Fibroblast of lung (primary cell): ENCODE data around the gene KIF5A. TPM values are rescaled to one million over a fixed set of nuclear protein-coding genes. Genes with fewer than 3 reads are reported as not detected.

Experiments used
- DNase-seq, 2 donors: peaks; one replicate each; pipeline versions ENCODE4 v3.0.0 to v3.0.0-alpha.2; 2010; ENCODE audit warnings: low read depth in 2 of 2
- H2AFZ ChIP-seq: 2 replicates; pipeline ENCODE4 v1.5.1; 2012; ENCODE audit warnings: low read length, control low read depth, inconsistent platforms
- H3K27ac ChIP-seq: 2 replicates; pipeline ENCODE4 v1.5.1; 2011; ENCODE audit warnings: low read length, control low read depth; ENCODE audit not compliant: insufficient read depth
- H3K27me3 ChIP-seq: 2 replicates; pipeline ENCODE4 v1.5.1; 2011; ENCODE audit warnings: mild to moderate bottlenecking, low read length; ENCODE audit not compliant: control insufficient read depth, insufficient read depth
- H3K36me3 ChIP-seq: 2 replicates; pipeline ENCODE4 v1.5.1; 2011; ENCODE audit warnings: low read length; ENCODE audit not compliant: control insufficient read depth, insufficient read depth
- H3K4me1 ChIP-seq: 2 replicates; pipeline ENCODE4 v1.5.1; 2011; ENCODE audit warnings: low read length; ENCODE audit not compliant: control insufficient read depth, insufficient read depth; ENCODE audit errors: extremely low read depth
- H3K4me2 ChIP-seq: 2 replicates; pipeline ENCODE4 v1.5.1; 2011; ENCODE audit warnings: low read length, control low read depth; ENCODE audit not compliant: insufficient read depth; ENCODE audit errors: extremely low read depth
- H3K4me3 ChIP-seq, 4 experiments: fragments of 200-600 bp in 1 of 4; sonication (generic) in 1 of 4; replicated peaks in 1 of 4; 2 replicates each; pipeline ENCODE4 v1.5.1; 2011 to 2016; ENCODE audit warnings: low read length in 4 of 4, low read depth in 3 of 4, mild to moderate bottlenecking in 3 of 4, control low read depth in 2 of 4, inconsistent platforms in 1 of 4, mixed read lengths in 1 of 4; ENCODE audit not compliant: insufficient read depth in 1 of 4; ENCODE audit errors: control extremely low read depth in 1 of 4
- H3K79me2 ChIP-seq: 2 replicates; pipeline ENCODE4 v1.5.1; 2012; ENCODE audit warnings: mild to moderate bottlenecking, low read length, inconsistent platforms; ENCODE audit not compliant: control insufficient read depth, insufficient read depth
- H3K9ac ChIP-seq: 2 replicates; pipeline ENCODE4 v1.5.1; 2011; ENCODE audit warnings: mild to moderate bottlenecking, low read length, control low read depth; ENCODE audit not compliant: insufficient read depth
- H3K9me3 ChIP-seq: 2 replicates; pipeline ENCODE4 v1.5.1; 2012; ENCODE audit warnings: low read depth, low read length; ENCODE audit not compliant: control insufficient read depth, insufficient read depth
- H4K20me1 ChIP-seq: 2 replicates; pipeline ENCODE4 v1.5.1; 2011; ENCODE audit warnings: low read length; ENCODE audit not compliant: control insufficient read depth, insufficient read depth; ENCODE audit errors: extremely low read depth
- EZH2 ChIP-seq: IDR thresholded peaks from 2 replicates; pipeline ENCODE4 v1.5.1; 2012; ENCODE audit warnings: low read length, control low read depth, mild to moderate bottlenecking; ENCODE audit errors: missing control alignments
- polyA plus RNA-seq, 2 donors: library from polyadenylated mRNA; depleted of rRNA in 1 of 2; stranded (reverse) in 1 of 2; unstranded in 1 of 2; fragments of >200 nt; gene quantifications; 2 replicates each; pipeline ENCODE4 v1.2.1, GENCODE V29; 2011 to 2012; ENCODE audit warnings: missing spikeins in 1 of 2
- total RNA-seq: library from RNA; depleted of rRNA; stranded (reverse); fragments of >200 nt; gene quantifications from 2 replicates; pipeline ENCODE4 v1.2.1, GENCODE V29; 2014
- TF ChIP-seq, protein P1 (sequence below), 2 donors: IDR thresholded peaks in 1 of 2; conservative IDR thresholded peaks in 1 of 2; 1 replicate in 1 of 2; 2 replicates in 1 of 2; pipeline ENCODE4 v1.5.1; 2011 to 2012; ENCODE audit warnings: low read length in 2 of 2, control low read depth in 1 of 2, inconsistent platforms in 1 of 2, low read depth in 1 of 2, mild to moderate bottlenecking in 1 of 2

Gene KIF5A
- total and polyA plus RNA-seq, 2 donors (not counting 1 experiment from before 2014, with no cell fraction given) = 0.53 to 1.3 TPM

DNA sequence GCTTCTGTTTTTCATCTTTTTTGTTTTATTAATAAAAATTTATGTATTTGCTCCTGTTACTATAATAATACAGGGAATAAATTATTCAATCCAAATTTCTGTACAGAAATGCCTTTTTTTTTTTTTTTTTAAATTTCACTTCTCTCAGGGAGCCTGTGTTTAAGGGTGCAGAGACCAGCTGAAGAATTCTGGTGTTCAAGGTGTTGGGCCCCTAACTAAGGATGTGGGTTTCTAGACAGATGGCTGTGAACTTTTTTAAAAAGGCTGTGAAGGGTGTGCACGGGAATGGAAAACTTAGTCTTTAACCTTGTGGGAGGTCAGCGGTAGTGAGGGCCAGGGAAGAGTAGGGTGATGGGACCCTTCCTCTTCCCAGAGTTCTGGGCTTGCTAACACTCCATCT lies 53.5 kb downstream of the KIF5A start:
- H3K9ac ChIP-seq = no peak overlapping the region
- H3K4me3 ChIP-seq = no peak overlapping the region
- no peaks in the 10 kb centered on the region for H3K27me3 ChIP-seq
- no peaks in the 10 kb centered on the region for H3K79me2 ChIP-seq
- H3K4me2 ChIP-seq = no peak overlapping the region
- DNase-seq = no peak
- H3K36me3 ChIP-seq = no peaks in the 10 kb centered on the region
- no peak overlapping the region for H2AFZ ChIP-seq
- no peak for TF ChIP-seq EZH2
- peaks cover 5% of the 10 kb centered on the region for H3K4me1 ChIP-seq
- H3K9me3 ChIP-seq = no peaks in the 10 kb centered on the region
- H3K27ac ChIP-seq = no peak overlapping the region
- no peaks in the 10 kb centered on the region for H4K20me1 ChIP-seq

DNA sequence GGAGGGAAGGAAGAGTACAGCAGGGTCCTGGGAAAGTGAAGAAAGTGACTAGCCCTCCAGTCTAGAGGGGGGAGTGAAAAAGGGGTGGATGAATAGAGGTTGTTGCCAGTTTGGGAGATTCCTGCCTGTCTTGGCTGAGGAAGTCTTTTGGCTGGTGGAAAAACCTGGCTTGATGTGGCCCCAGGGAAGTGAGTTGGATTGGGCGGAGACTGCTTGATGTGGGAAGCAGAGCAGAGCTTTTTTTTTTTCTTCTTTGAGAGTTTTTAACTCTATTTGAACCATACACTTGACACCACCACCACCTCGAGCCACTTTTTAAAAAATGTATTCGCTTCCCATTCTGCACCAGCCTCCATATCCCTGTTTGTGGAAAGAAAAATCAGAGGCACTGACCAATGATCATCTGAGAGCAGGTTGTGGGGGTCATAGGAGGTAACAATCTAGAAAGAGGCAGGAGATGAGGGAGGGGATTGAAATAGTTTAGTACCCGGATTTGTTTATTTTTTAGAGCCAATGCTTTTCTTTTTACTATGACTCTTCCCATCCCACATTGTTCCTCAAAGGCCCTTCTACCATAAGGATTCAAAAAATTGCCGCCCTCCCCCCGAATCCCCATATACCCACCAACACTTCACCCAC lies 54.1 kb downstream of the KIF5A start:
- H3K4me3 ChIP-seq = peak overlapping the region; percentile 37 to 79 (median 60)
- no peaks in the 10 kb centered on the region for H3K79me2 ChIP-seq
- DNase-seq = peak; percentile 63 to 78
- peaks cover 5% of the 10 kb centered on the region for H3K4me1 ChIP-seq
- TF ChIP-seq, protein P1, sequence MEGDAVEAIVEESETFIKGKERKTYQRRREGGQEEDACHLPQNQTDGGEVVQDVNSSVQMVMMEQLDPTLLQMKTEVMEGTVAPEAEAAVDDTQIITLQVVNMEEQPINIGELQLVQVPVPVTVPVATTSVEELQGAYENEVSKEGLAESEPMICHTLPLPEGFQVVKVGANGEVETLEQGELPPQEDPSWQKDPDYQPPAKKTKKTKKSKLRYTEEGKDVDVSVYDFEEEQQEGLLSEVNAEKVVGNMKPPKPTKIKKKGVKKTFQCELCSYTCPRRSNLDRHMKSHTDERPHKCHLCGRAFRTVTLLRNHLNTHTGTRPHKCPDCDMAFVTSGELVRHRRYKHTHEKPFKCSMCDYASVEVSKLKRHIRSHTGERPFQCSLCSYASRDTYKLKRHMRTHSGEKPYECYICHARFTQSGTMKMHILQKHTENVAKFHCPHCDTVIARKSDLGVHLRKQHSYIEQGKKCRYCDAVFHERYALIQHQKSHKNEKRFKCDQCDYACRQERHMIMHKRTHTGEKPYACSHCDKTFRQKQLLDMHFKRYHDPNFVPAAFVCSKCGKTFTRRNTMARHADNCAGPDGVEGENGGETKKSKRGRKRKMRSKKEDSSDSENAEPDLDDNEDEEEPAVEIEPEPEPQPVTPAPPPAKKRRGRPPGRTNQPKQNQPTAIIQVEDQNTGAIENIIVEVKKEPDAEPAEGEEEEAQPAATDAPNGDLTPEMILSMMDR (conservative IDR thresholded peaks at IDR 0.05 in 1 of 2, IDR thresholded peaks at IDR 0.05 in 1 of 2; ENCODE audit: low read depth in 1 of 2, low read length in 2 of 2) = no peak
- TF ChIP-seq EZH2 = no peak
- no peaks in the 10 kb centered on the region for H3K9me3 ChIP-seq
- H3K27me3 ChIP-seq = no peaks in the 10 kb centered on the region
- no peak overlapping the region for H3K9ac ChIP-seq
- H2AFZ ChIP-seq = peak overlapping the region; percentile 85
- no peaks in the 10 kb centered on the region for H4K20me1 ChIP-seq
- H3K4me2 ChIP-seq = peak overlapping the region; percentile 61
- peaks cover 2% of the 10 kb centered on the region for H3K36me3 ChIP-seq
- H3K27ac ChIP-seq = no peak overlapping the region

DNA sequence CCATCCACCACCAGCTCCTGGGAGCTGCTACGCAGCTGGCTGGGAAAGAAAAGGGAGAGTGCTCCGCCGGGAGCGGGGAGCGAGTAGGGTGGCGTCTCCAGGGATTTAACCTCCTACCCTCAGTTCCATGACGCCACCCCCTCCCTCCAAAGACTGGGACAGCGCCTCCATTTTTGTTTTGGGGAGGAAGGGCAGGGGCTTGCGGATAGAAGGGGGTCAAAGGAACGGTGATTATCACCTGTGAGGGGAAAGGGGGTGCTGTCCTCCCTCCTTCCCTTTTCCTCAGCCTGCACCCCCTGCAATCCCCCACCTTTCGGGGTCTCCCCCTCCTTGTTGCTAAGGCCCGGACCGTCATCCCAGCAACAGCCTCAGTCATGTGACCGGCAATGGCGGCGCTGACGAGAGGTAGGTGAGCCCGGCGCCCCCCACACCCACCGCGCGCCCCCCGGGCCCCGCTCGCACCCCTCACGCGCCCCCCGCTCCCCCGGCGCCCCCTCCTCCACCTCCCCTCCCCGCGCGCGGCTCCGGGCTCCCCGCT lies 54.7 kb downstream of the KIF5A start, which contains the start of gene DTX3:
Gene DTX3, plus strand, starts transcription at position 371 of the 538 bp plus-strand sequence. CDS start 1,694 bp downstream, outside the sequence.
- H3K27me3 ChIP-seq = no peaks in the 10 kb centered on the region
- TF ChIP-seq, protein P1 (conservative IDR thresholded peaks at IDR 0.05 in 1 of 2, IDR thresholded peaks at IDR 0.05 in 1 of 2; ENCODE audit: low read depth in 1 of 2, low read length in 2 of 2) = no peak
- TF ChIP-seq EZH2 = no peak
- H3K4me2 ChIP-seq = peak within 1 kb of the TSS; percentile 64
- peaks cover 2% of the 10 kb centered on the region for H3K36me3 ChIP-seq
- no peaks in the 10 kb centered on the region for H3K9me3 ChIP-seq
- peak within 1 kb of the TSS; percentile 85 for H2AFZ ChIP-seq
- no peaks in the 10 kb centered on the region for H4K20me1 ChIP-seq
- H3K9ac ChIP-seq = peak within 1 kb of the TSS; percentile 67
- peak; percentile 38 to 43 for DNase-seq
- H3K27ac ChIP-seq = peak within 1 kb of the TSS; percentile 52
- peak within 1 kb of the TSS; percentile 37 to 79 (median 62) for H3K4me3 ChIP-seq
- peaks cover 5% of the 10 kb centered on the region for H3K4me1 ChIP-seq
- H3K79me2 ChIP-seq = no peaks in the 10 kb centered on the region
